Islet precursor cell (in vitro differentiated cells): ENCODE measurements around the gene CYP4F12.
"Not testable (repeated sequence)": the region's sequence is repeated elsewhere in the genome, so short reads cannot be mapped to it uniquely, and the experiment has no call there.

Source experiments
- DNase-seq: peaks from one replicate; pipeline ENCODE4 v3.0.0-alpha.2; 2018

Gene CYP4F12

DNA sequence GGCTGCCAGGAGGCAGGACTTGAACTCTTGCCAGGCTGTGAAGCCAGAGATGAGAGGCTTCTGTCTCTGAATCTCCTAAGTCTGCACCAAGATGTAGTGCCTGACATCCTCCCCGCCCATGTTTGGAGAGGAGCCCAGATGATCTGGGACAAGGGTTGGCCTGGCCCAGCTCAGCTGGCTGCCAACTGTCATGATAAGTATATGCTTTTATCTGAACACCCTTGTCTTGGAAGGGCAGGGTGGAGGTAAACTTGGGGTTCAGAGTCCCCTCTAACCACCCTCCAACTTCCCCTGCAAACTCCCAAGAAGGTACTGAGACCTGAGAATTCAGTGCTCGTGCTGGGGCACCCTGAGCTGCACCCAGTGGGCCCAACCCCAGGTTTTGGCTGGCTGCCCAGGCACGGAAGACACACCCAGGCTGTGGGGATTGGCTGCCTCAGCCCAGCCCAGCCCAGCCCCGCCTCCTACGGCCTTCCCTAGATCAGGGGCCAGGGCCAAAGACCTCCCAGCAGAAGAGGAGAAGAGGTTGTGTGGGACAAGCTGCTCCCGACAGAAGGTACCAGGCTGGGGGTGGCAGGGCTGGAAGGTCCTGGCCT is at the start of gene CYP4F12:
CYP4F12 (plus strand) TSS at position 508 of the 596 bp plus-strand sequence. CDS start 443 bp downstream, outside the sequence.
- DNase-seq, result no peak

DNA sequence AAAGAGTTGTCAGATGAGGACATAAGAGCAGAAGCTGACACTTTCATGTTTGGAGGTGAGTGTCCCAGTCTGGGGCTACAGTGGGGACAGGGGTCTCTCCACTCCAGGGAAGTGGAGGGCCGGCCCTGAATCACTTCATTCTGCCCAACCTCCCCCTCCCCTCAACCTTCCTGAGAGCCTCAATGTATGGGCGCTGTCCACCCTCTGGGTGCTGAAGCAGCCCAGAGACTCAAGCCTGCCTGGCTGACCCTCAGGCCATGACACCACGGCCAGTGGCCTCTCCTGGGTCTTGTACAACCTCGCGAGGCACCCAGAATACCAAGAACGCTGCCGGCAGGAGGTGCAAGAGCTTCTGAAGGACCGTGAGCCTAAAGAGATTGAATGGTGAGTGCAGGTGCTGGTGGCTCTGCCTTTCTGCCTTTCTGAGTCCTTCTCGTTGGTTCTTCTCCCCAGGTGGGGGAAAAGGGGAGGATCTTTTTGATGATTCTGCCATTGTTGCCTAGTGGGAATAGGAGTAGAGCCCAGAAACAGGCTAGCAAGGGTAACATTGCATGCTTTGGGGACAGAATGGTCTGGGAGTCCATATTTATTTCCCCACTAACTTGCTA is 49.1 kb upstream of the CYP4F12 start:
- DNase-seq, result no peak

- peak; percentile 31 for DNase-seq
Measured at GRCh38 chr19:15628236-15629002, 44.5 kb upstream of the CYP4F12 start.

- peak; percentile 78 for DNase-seq
Measured at GRCh38 chr19:15629003-15629880, 43.6 kb upstream of the CYP4F12 start.

GRCh38 chr19:15631817-15632216 is 41.1 kb upstream of the CYP4F12 start:
- peak; percentile 62 for DNase-seq

DNA sequence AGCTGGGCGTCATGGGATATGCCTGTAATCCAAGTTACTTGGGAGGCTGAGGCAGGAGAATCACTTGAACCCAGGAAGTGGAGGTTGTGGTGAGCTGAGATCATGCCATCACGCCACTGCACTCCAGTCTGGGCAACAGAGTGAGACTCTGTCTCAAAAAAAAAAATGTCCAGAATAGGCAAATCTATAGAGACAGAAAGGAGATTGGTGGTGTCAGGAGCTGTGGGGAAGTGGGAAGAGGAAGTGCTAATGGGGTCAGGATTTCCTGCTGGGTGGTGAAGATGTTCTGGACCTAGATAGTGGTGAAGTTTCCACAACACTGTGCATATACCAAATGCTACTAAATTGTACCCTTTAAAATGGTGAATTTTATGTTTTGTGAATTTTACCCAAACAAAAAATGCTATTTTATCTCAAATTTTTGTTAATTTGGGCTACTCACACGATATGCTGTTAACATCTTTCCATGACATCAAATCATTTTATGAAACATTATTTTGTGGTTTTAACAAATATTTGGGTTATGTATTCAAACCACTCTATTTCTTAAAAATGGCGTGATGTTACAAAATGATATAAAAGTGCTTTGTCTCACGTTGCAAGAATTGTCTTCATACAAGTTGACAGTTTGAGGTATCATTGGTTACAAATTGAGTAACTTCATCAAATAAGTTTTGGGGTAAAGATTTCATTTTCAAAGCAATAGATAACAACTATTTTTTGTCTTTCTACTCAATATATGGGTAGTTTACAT is 39.6 kb upstream of the CYP4F12 start:
- no peak for DNase-seq

DNA sequence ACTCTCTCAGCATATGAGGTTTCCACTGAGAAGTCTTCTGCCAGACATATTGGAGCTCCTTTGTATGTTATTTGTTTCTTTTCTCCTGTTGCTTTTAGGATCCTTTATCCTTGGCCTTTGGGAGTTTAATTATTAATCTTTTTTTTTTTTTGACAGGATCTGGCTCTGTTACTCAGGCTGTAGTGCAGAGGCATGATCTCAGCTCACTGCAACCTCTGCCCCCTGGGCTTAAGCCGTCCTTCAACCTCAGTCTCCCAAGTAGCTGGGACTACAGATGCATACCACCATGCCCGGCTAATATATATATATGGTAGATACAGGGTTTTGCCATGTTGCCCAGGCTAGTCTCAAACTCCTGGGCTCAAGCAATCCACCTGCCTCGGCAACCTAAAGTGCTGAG is 38.8 kb upstream of the CYP4F12 start:
- no peak for DNase-seq

- DNase-seq, result no peak
Measured at GRCh38 chr19:15635016-15635805, 37.7 kb upstream of the CYP4F12 start.

DNA sequence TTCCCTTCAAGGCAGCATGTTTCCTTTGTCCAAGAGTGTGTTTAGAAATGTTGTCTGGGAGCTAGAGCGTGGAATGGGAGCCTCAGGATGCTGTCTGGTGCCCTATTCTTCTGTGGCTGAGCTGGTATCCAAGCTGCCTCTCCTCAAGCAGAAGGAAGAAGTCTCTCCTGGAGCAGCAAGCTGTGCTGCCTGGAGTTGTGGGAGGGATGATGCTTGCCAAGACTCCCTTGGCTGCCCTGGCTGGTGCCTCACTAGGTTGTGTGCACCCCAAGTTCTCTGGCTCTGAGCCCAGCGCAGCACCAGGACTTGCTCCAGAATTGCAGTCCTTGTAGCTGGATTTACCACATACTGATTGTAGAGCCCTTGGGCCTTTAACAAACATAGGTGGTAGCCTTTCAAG is 36.9 kb upstream of the CYP4F12 start:
- no peak for DNase-seq

- no peak for DNase-seq
Measured at GRCh38 chr19:15639596-15639995, 33.3 kb upstream of the CYP4F12 start.

- no peak for DNase-seq
Measured at GRCh38 chr19:15640294-15640903, 32.5 kb upstream of the CYP4F12 start, which contains the start of gene CYP4F3. CYP4F3 (plus strand) TSS chr19:15640897; CDS start chr19:15641416, 519 bp downstream.

DNA sequence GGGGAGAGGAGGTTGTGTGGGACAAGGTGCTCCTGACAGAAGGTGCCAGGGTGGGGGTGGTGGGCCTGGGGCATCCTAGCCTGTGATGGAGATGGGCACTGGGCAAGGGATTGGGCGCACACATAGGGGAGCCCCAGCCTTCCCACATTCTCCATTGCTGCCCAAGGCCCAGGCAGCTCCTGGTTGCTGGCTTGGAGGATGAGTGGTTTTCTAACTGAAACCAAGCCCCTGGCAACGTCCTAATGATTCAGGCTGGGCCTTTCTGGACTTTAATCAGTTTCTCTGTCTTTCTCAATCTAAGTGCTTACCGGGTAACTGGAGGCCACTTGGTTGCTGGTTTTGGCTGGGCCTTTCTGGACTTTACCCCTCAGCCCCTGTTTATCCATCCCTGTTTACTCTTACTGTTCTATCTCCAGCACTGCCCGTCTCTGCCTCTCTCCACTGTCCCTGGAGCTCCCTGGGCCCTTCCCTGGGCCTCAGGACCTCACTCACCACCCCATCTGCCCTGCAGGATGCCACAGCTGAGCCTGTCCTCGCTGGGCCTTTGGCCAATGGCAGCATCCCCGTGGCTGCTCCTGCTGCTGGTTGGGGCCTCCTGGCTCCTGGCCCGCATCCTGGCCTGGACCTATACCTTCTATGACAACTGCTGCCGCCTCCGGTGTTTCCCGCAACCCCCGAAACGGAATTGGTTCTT is 31.8 kb upstream of the CYP4F12 start:
- DNase-seq, result no peak

- no peak for DNase-seq
Measured at GRCh38 chr19:15641901-15642491, 30.9 kb upstream of the CYP4F12 start.

- no peak for DNase-seq
Measured at GRCh38 chr19:15642807-15643206, 30.1 kb upstream of the CYP4F12 start.

DNA sequence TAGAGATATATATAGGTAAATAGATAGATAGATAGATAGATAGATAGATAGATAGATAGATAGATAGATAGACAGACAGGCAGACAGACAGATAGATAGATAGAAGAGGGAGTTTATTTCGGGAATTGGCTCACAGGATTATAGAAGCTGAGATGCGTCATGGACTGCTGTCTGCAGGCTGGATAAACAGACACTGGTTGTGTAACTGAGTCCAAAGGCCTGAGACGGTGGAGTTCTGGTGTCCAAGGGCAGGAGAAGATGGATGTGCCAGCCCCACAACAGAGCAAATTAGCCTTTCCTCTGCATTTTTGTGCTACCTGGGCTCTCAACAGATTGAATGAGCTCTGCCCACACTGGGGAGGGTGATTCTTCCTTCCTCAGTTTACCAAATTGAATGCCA is 29.5 kb upstream of the CYP4F12 start:
- DNase-seq, result no peak

DNA sequence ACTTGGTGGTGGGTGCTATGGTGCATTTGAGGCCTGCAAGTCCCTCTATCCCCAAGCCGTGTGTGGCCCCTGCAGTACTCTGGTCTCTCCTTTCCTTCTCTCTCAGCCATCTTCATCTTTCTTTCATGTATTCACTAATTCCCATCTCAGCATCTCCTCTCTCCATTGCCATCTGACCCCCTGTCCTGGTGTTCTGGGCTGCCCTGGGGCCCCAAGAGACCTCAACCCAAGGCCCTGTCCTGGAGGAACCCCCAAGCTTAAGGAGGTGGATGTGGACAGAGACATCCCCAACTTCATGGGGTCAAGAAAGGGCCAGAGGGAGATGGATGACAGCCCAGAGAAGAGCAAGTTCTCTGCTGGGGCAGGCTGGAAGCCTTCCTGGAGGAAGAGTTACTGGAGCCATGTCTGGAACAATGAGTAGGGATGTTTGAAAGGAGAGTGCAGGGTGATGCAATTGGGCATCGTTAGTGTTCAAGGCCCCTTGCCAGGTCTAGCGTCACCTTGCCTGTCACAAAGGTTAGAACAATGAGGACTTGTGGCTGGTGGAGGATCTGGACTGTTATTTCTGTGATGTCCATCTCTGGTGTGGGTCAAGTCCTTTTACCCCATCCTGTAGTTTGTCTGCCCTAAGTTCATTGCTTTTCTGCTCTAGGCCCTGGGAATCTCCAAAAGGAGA is 28.7 kb upstream of the CYP4F12 start:
- DNase-seq, result no peak

DNA sequence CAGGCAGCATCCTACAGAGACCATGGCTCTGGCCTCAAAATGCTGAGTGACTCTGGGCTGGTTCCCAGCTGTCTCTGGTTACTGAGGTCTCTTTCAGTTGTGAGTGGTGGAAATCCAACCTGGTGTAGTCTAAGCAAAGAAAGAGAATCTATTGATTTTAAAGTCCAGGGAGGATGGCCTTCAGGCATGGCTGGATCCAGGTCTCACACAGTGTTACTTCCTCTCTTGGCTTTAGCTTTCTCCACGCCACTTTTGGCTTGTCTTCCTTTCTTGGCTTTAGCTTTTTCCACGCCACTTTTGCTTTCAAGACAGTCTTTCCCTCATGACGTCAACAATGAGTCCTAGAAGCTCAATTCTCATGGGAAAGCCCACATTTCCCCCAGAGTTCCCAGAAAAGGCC is 28.1 kb upstream of the CYP4F12 start:
- no peak for DNase-seq

GRCh38 chr19:15649526-15649925 is 23.4 kb upstream of the CYP4F12 start:
- no peak for DNase-seq

- not testable (repeated sequence) for DNase-seq
Measured at GRCh38 chr19:15650123-15650522, 22.8 kb upstream of the CYP4F12 start.
